H9 (cell line): Measurements from ENCODE around the gene EXOC3. TPM values are rescaled to one million over a fixed set of nuclear protein-coding genes. Genes with fewer than 3 reads are reported as not detected.

Experiments used
- DNase-seq: peaks from one replicate; pipeline ENCODE4 v3.0.0-alpha.2; 2017
- H2AFZ ChIP-seq: one replicate; pipeline ENCODE4 v1.6.1; 2013; ENCODE audit warnings: mild to moderate bottlenecking, low read length, control low read depth, moderate library complexity
- H2AK5ac ChIP-seq: 2 replicates; pipeline ENCODE4 v1.6.1; 2013; ENCODE audit warnings: low read length, control low read depth, mixed read lengths; ENCODE audit not compliant: insufficient read length
- H2BK120ac ChIP-seq: one replicate; pipeline ENCODE4 v1.6.1; 2013; ENCODE audit warnings: low read depth, mild to moderate bottlenecking, low read length, control low read depth, inconsistent platforms; ENCODE audit not compliant: poor library complexity, severe bottlenecking
- H2BK12ac ChIP-seq: 2 replicates; pipeline ENCODE4 v1.6.1; 2013; ENCODE audit warnings: low read length, control low read depth, mixed read lengths, low read depth; ENCODE audit not compliant: insufficient read length
- H2BK15ac ChIP-seq: 2 replicates; pipeline ENCODE4 v1.6.1; 2013; ENCODE audit warnings: low read depth, low read length, control low read depth
- H2BK20ac ChIP-seq: one replicate; pipeline ENCODE4 v1.6.1; 2013; ENCODE audit warnings: low read depth, mild to moderate bottlenecking, low read length, control low read depth, inconsistent platforms; ENCODE audit not compliant: poor library complexity, severe bottlenecking
- H2BK5ac ChIP-seq: 2 replicates; pipeline ENCODE4 v1.6.1; 2013; ENCODE audit warnings: low read length, control low read depth, mixed read lengths; ENCODE audit not compliant: insufficient read length
- H3K14ac ChIP-seq: 2 replicates; pipeline ENCODE4 v1.6.1; 2013; ENCODE audit warnings: low read length, control low read depth; ENCODE audit not compliant: insufficient read depth
- H3K18ac ChIP-seq: 2 replicates; pipeline ENCODE4 v1.6.1; 2013; ENCODE audit warnings: low read depth, mild to moderate bottlenecking, mixed read lengths, low read length, control low read depth; ENCODE audit not compliant: insufficient read length
- H3K23ac ChIP-seq: 2 replicates; pipeline ENCODE4 v1.6.1; 2013; ENCODE audit warnings: low read length, control low read depth, mixed read lengths, low read depth; ENCODE audit not compliant: insufficient read length
- H3K23me2 ChIP-seq: 2 replicates; pipeline ENCODE4 v1.6.1; 2013; ENCODE audit warnings: low read depth, mild to moderate bottlenecking, mixed read lengths, low read length, control low read depth; ENCODE audit not compliant: insufficient read length, poor library complexity, severe bottlenecking
- H3K27ac ChIP-seq: 2 replicates; pipeline ENCODE4 v1.5.1; 2013; ENCODE audit warnings: low read length, control low read depth, mixed read lengths, low read depth; ENCODE audit not compliant: insufficient read length
- H3K27me3 ChIP-seq: 2 replicates; pipeline ENCODE4 v1.6.1; 2013; ENCODE audit warnings: low read length, control low read depth, inconsistent platforms; ENCODE audit not compliant: insufficient read depth
- H3K4ac ChIP-seq: 2 replicates; pipeline ENCODE4 v1.6.1; 2013; ENCODE audit warnings: low read depth, mild to moderate bottlenecking, control low read depth, inconsistent platforms, low read length, moderate library complexity
- H3K4me1 ChIP-seq: 2 replicates; pipeline ENCODE4 v1.6.1; 2013; ENCODE audit warnings: low read length, control low read depth, inconsistent platforms; ENCODE audit not compliant: insufficient read depth
- H3K4me2 ChIP-seq: 2 replicates; pipeline ENCODE4 v1.6.1; 2013; ENCODE audit warnings: low read length, control low read depth, mixed read lengths; ENCODE audit not compliant: insufficient read length, insufficient read depth
- H3K56ac ChIP-seq: 2 replicates; pipeline ENCODE4 v1.6.1; 2013; ENCODE audit warnings: low read depth, mild to moderate bottlenecking, mixed read lengths, low read length, control low read depth; ENCODE audit not compliant: insufficient read length
- H3K79me1 ChIP-seq: 2 replicates; pipeline ENCODE4 v1.6.1; 2013; ENCODE audit warnings: low read depth, mild to moderate bottlenecking, moderate library complexity, low read length, control low read depth, inconsistent platforms; ENCODE audit not compliant: insufficient read depth, poor library complexity, severe bottlenecking
- H3K79me2 ChIP-seq: 2 replicates; pipeline ENCODE4 v1.6.1; 2013; ENCODE audit warnings: low read length, control low read depth, inconsistent platforms; ENCODE audit not compliant: insufficient read depth
- H3K9ac ChIP-seq: 2 replicates; pipeline ENCODE4 v1.6.1; 2013; ENCODE audit warnings: low read length, control low read depth, mixed read lengths; ENCODE audit not compliant: insufficient read length; ENCODE audit errors: extremely low read depth
- H3K9me3 ChIP-seq: one replicate; pipeline ENCODE4 v1.6.1; 2013; ENCODE audit warnings: low read depth, low read length, inconsistent platforms; ENCODE audit not compliant: control insufficient read depth
- H3T11ph ChIP-seq: one replicate; pipeline ENCODE4 v1.6.1; 2013; ENCODE audit warnings: mild to moderate bottlenecking, low read length, control low read depth, inconsistent platforms
- H4K20me1 ChIP-seq: one replicate; pipeline ENCODE4 v1.6.1; 2013; ENCODE audit not compliant: control insufficient read depth, insufficient read length, insufficient read depth
- H4K5ac ChIP-seq: 2 replicates; pipeline ENCODE4 v1.6.1; 2013; ENCODE audit warnings: low read depth, mild to moderate bottlenecking, mixed read lengths, low read length, control low read depth; ENCODE audit not compliant: insufficient read length
- H4K8ac ChIP-seq: replicated peaks from 2 replicates; pipeline ENCODE4 v1.6.1; 2013; ENCODE audit warnings: low read length, control low read depth, mixed read lengths, low read depth; ENCODE audit not compliant: insufficient read length
- H4K91ac ChIP-seq: 2 replicates; pipeline ENCODE4 v1.6.1; 2013; ENCODE audit warnings: low read depth, mild to moderate bottlenecking, moderate library complexity, mixed read lengths, low read length, control low read depth; ENCODE audit not compliant: insufficient read length
- H3K27ac Mint-ChIP-seq, 3 experiments: 2 replicates in 2 of 3; 3 replicates in 1 of 3; pipeline ENCODE4 v1.8.0; 2020 to 2021; ENCODE audit warnings: mixed read lengths in 3 of 3, mild to moderate bottlenecking in 1 of 3, moderate library complexity in 1 of 3
- H3K27me3 Mint-ChIP-seq: 2 replicates; pipeline ENCODE4 v1.8.0; 2021; ENCODE audit warnings: low read depth, mild to moderate bottlenecking, moderate library complexity, mixed read lengths
- H3K36me3 Mint-ChIP-seq, 3 experiments: 2 replicates in 2 of 3; 3 replicates in 1 of 3; pipeline ENCODE4 v1.8.0; 2020 to 2021; ENCODE audit warnings: low read depth in 3 of 3, mixed read lengths in 3 of 3; ENCODE audit not compliant: insufficient read depth in 1 of 3
- H3K4me1 Mint-ChIP-seq, 2 experiments: 2 replicates each; pipeline ENCODE4 v1.8.0; 2020; ENCODE audit warnings: mixed read lengths in 2 of 2
- H3K4me3 Mint-ChIP-seq, 2 experiments: 2 replicates in 1 of 2; 3 replicates in 1 of 2; pipeline ENCODE4 v1.8.0; 2020 to 2021; ENCODE audit warnings: mild to moderate bottlenecking in 2 of 2, mixed read lengths in 2 of 2, moderate library complexity in 1 of 2
- H3K9me3 Mint-ChIP-seq, 2 experiments: 2 replicates in 1 of 2; 3 replicates in 1 of 2; pipeline ENCODE4 v1.8.0; 2020; ENCODE audit warnings: mild to moderate bottlenecking in 2 of 2, mixed read lengths in 2 of 2, moderate library complexity in 1 of 2
- WGBS: extraction: QIAGEN DNeasy Blood & Tissue Kit; methylation state at CpG from one replicate; pipeline ENCODE4 v1.1.7; 2013; ENCODE audit warnings: missing lambda C conversion rate, low lambda C conversion rate, mixed read lengths; ENCODE audit not compliant: insufficient read length; ENCODE audit errors: extremely low coverage; 5-methylcytosine and 5-hydroxymethylcytosine counted together
- total RNA-seq: library from RNA; stranded (reverse); gene quantifications from 2 replicates; pipeline ENCODE4 v1.2.1, GENCODE V29; 2021
- TF ChIP-seq, protein P1 (sequence below): fragments of 200-600 bp; sonication (generic); conservative IDR thresholded peaks from 3 replicates; pipeline ENCODE4 v1.8.0; 2021; ENCODE audit warnings: antibody characterized with exemption, mild to moderate bottlenecking

EXOC3 gene
- total RNA-seq, 1 experiment from 2014 or later: 36.7 TPM

DNA sequence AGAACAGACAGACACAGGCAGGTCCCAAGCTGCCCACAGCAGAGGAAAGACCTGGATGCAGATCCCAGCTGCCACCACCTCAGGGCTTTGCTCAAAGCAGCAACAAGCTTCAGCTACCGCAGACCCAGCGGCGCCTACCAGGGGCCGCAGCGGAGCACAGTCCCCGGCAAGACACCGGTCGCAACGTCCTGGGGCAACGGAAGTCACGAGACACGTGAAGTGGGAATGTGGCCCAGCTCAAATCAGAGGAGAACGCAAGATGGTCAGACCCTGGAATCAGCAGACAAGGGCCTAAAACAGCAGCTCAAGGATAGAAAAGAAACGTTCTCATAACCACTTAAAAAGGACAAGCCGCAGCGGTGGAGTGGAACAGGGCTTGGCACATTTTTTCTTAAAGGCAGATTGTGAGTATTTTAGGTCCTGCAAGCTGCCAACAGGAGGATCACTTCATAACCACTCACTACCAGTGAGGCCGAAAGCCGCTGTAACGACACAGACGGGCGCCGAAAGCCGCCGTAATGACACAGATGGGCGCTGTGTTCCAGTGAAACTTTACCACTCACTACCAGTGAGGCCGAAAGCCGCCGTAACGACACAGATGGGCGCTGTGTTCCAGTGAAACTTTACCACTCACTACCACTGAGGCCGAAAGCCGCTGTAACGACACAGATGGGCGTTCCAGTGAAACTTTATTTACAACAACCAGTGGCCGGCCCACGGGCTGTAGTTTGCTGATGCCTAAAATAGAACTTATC is 59.5 kb downstream of the EXOC3 start:
- H2BK15ac ChIP-seq: no peak overlapping the region
- H2AK5ac ChIP-seq: no peak overlapping the region
- Mint-ChIP-seq H3K27ac (no peak overlapping the region), H3K4me1 (peaks cover 0 to 4% of the 10 kb centered on the region in 2 experiments; a peak in 2 of 4 replicates), H3K9me3 (peaks cover 0 to 3% of the 10 kb centered on the region in 2 experiments; a peak in 1 of 5 replicates), H3K36me3 (no peaks in the 10 kb centered on the region), H3K27me3 (peaks cover 49% of the 10 kb centered on the region), H3K4me3 (no peak overlapping the region)
- no peak overlapping the region for H3K4me2 ChIP-seq
- no peak overlapping the region for H3K14ac ChIP-seq
- H3K79me1 ChIP-seq: no peaks in the 10 kb centered on the region
- H2BK120ac ChIP-seq: no peak overlapping the region
- H3K18ac ChIP-seq: no peak overlapping the region
- no CpG with 5 or more reads among the region's 36 CpGs for WGBS
- no peak overlapping the region for H2BK5ac ChIP-seq
- DNase-seq: no peak
- H4K8ac ChIP-seq: no peak overlapping the region
- H3K23ac ChIP-seq: no peak overlapping the region
- no peaks in the 10 kb centered on the region for H3K23me2 ChIP-seq
- H3K4me1 ChIP-seq: no peaks in the 10 kb centered on the region
- no peak overlapping the region for H3K27ac ChIP-seq
- no peak overlapping the region for H3K9ac ChIP-seq
- H2BK12ac ChIP-seq: no peak overlapping the region
- no peaks in the 10 kb centered on the region for H3K79me2 ChIP-seq
- H2BK20ac ChIP-seq: no peak overlapping the region
- H2AFZ ChIP-seq: no peak overlapping the region
- TF ChIP-seq, protein P1, sequence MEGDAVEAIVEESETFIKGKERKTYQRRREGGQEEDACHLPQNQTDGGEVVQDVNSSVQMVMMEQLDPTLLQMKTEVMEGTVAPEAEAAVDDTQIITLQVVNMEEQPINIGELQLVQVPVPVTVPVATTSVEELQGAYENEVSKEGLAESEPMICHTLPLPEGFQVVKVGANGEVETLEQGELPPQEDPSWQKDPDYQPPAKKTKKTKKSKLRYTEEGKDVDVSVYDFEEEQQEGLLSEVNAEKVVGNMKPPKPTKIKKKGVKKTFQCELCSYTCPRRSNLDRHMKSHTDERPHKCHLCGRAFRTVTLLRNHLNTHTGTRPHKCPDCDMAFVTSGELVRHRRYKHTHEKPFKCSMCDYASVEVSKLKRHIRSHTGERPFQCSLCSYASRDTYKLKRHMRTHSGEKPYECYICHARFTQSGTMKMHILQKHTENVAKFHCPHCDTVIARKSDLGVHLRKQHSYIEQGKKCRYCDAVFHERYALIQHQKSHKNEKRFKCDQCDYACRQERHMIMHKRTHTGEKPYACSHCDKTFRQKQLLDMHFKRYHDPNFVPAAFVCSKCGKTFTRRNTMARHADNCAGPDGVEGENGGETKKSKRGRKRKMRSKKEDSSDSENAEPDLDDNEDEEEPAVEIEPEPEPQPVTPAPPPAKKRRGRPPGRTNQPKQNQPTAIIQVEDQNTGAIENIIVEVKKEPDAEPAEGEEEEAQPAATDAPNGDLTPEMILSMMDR: no peak
- no peak overlapping the region for H3K56ac ChIP-seq
- H3K9me3 ChIP-seq: no peaks in the 10 kb centered on the region
- H3K4ac ChIP-seq: no peak overlapping the region
- no peak overlapping the region for H4K5ac ChIP-seq
- H4K20me1 ChIP-seq: no peaks in the 10 kb centered on the region
- H3T11ph ChIP-seq: no peak overlapping the region
- no peaks in the 10 kb centered on the region; the same call in 1 of the 2 replicates for H3K27me3 ChIP-seq
- H4K91ac ChIP-seq: no peak overlapping the region
